Measurements from ENCODE around the gene BAIAP2L2. TPM values are rescaled to one million over a fixed set of nuclear protein-coding genes. Genes with fewer than 3 reads are reported as not detected.
A peak's percentile ranks its signal among the peaks of the same experiment; 100 is the strongest.
"Not testable (repeated sequence)": the region's sequence is repeated elsewhere in the genome, so short reads cannot be mapped to it uniquely, and the experiment has no call there.

BAIAP2L2 gene
- polyA plus RNA-seq (2013, experiment 1 of 2): 4.8 TPM
- 4.5 TPM for polyA plus RNA-seq (2013, experiment 2 of 2)

- H2AK5ac ChIP-seq (ENCODE audit: low read depth, low read length): peak within 1 kb of the TSS; percentile 88
- no peaks in the 10 kb centered on the region for H3K79me1 ChIP-seq (ENCODE audit: low read depth, low read length)
- no peak for DNase-seq (ENCODE audit: low spot score)
- H3K36me3 ChIP-seq (replicated peaks in 1 of 2; ENCODE audit: control insufficient read depth in 2 of 2, insufficient read depth in 2 of 2, low read length in 2 of 2): no peaks in the 10 kb centered on the region
- no peak within 1 kb of the TSS for H4K8ac ChIP-seq (ENCODE audit: low read depth, low read length)
- H2BK12ac ChIP-seq (ENCODE audit: low read length): no peak within 1 kb of the TSS
- peak within 1 kb of the TSS; percentile 82 for H3K14ac ChIP-seq (ENCODE audit: low read length)
- peaks cover 2% of the 10 kb centered on the region in 2 donors for H3K4me1 ChIP-seq (ENCODE audit: control insufficient read depth in 2 of 2, insufficient read depth in 1 of 2, low read depth in 1 of 2, low read length in 2 of 2)
- H3K27ac ChIP-seq (replicated peaks; ENCODE audit: low read length): no peak within 1 kb of the TSS
- H3K9ac ChIP-seq (ENCODE audit: low read depth, low read length, poor library complexity): no peak within 1 kb of the TSS
- no peaks in the 10 kb centered on the region for H3K27me3 ChIP-seq (ENCODE audit: control insufficient read depth in 3 of 3, insufficient read depth in 3 of 3, low read depth in 1 of 3, low read length in 3 of 3)
- H3K4me3 ChIP-seq (ENCODE audit: low read length in 2 of 2): peak within 1 kb of the TSS in 1 of 2 donors; percentile 12
- H4K91ac ChIP-seq (ENCODE audit: low read depth, low read length, poor library complexity): no peak within 1 kb of the TSS
- H3K4ac ChIP-seq (ENCODE audit: low read length): no peak within 1 kb of the TSS
- H2BK15ac ChIP-seq (ENCODE audit: low read length): no peak within 1 kb of the TSS
- no peak within 1 kb of the TSS for H2BK5ac ChIP-seq (ENCODE audit: low read length)
- H2BK120ac ChIP-seq (ENCODE audit: low read depth, low read length): peak within 1 kb of the TSS; percentile 74
- peak within 1 kb of the TSS; percentile 90 for H3K18ac ChIP-seq (ENCODE audit: low read length)
- no peak within 1 kb of the TSS for H3K23ac ChIP-seq (ENCODE audit: low read depth, low read length, poor library complexity)
- H2AFZ ChIP-seq (ENCODE audit: low read length): no peak within 1 kb of the TSS
- H3K9me3 ChIP-seq (replicated peaks in 1 of 2; ENCODE audit: control insufficient read depth in 2 of 2, insufficient read depth in 1 of 2, low read depth in 1 of 2, low read length in 2 of 2): no peaks in the 10 kb centered on the region
- no peak within 1 kb of the TSS for H3K4me2 ChIP-seq (ENCODE audit: insufficient read depth, low read length, poor library complexity, severe bottlenecking)
- no CpG with 5 or more reads among the region's 19 CpGs for WGBS, 2 donors (ENCODE audit: extremely low coverage in 2 of 2, insufficient read length in 2 of 2, insufficient replicate concordance in 1 of 2)
These were observed at the start of gene BAIAP2L2 for GRCh38 chr22:38110008-38110862. Gene BAIAP2L2, minus strand, starts transcription at chr22:38110684. Its CDS starts 159 bp downstream, at chr22:38110525.

DNA sequence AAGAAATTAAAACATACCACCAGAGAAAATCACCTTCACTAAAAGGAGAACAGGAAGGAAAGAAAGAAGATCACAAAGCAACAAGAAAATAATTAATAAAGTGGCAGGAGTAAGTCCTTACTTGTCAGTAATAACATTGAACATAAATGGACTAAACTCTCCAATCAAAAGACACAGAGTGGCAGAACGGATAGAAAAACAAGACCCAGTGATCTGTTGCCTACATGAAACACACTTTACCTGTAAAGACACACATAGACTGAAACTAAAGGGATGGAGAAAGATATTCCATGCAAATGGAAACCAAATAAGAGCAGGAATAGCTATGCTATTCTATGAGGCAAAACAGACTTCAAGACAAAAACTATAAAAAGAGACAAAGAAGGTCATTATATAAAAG is 45.2 kb upstream of the BAIAP2L2 start:
- no peaks in the 10 kb centered on the region for H3K27me3 ChIP-seq (ENCODE audit: control insufficient read depth in 3 of 3, insufficient read depth in 3 of 3, low read depth in 1 of 3, low read length in 3 of 3)
- H3K4ac ChIP-seq (ENCODE audit: low read length): no peak overlapping the region
- H3K9me3 ChIP-seq (replicated peaks in 1 of 2; ENCODE audit: control insufficient read depth in 2 of 2, insufficient read depth in 1 of 2, low read depth in 1 of 2, low read length in 2 of 2): peaks cover 0 to 4% of the 10 kb centered on the region in 2 donors
- no peak overlapping the region for H3K27ac ChIP-seq (replicated peaks; ENCODE audit: low read length)
- H2BK120ac ChIP-seq (ENCODE audit: low read depth, low read length): no peak overlapping the region
- H2AK5ac ChIP-seq (ENCODE audit: low read depth, low read length): no peak overlapping the region
- no peak for DNase-seq (ENCODE audit: low spot score)
- WGBS, 2 donors (ENCODE audit: extremely low coverage in 2 of 2, insufficient read length in 2 of 2, insufficient replicate concordance in 1 of 2): no CpG with 5 or more reads among the region's 1 CpG
- no peak overlapping the region for H2AFZ ChIP-seq (ENCODE audit: low read length)
- H4K8ac ChIP-seq (ENCODE audit: low read depth, low read length): no peak overlapping the region
- no peak overlapping the region for H3K9ac ChIP-seq (ENCODE audit: low read depth, low read length, poor library complexity)
- H2BK15ac ChIP-seq (ENCODE audit: low read length): no peak overlapping the region
- no peak overlapping the region for H3K23ac ChIP-seq (ENCODE audit: low read depth, low read length, poor library complexity)
- peaks cover 2% of the 10 kb centered on the region for H3K79me1 ChIP-seq (ENCODE audit: low read depth, low read length)
- peaks cover 0 to 7% of the 10 kb centered on the region in 2 donors for H3K4me1 ChIP-seq (ENCODE audit: control insufficient read depth in 2 of 2, insufficient read depth in 1 of 2, low read depth in 1 of 2, low read length in 2 of 2)
- H3K36me3 ChIP-seq (replicated peaks in 1 of 2; ENCODE audit: control insufficient read depth in 2 of 2, insufficient read depth in 2 of 2, low read length in 2 of 2): no peaks in the 10 kb centered on the region
- H4K91ac ChIP-seq (ENCODE audit: low read depth, low read length, poor library complexity): no peak overlapping the region
- no peak overlapping the region for H3K14ac ChIP-seq (ENCODE audit: low read length)
- no peak overlapping the region for H3K4me2 ChIP-seq (ENCODE audit: insufficient read depth, low read length, poor library complexity, severe bottlenecking)
- no peak overlapping the region for H3K4me3 ChIP-seq (ENCODE audit: low read length in 2 of 2)
- H3K18ac ChIP-seq (ENCODE audit: low read length): no peak overlapping the region
- no peak overlapping the region for H2BK5ac ChIP-seq (ENCODE audit: low read length)
- H2BK12ac ChIP-seq (ENCODE audit: low read length): no peak overlapping the region

DNA sequence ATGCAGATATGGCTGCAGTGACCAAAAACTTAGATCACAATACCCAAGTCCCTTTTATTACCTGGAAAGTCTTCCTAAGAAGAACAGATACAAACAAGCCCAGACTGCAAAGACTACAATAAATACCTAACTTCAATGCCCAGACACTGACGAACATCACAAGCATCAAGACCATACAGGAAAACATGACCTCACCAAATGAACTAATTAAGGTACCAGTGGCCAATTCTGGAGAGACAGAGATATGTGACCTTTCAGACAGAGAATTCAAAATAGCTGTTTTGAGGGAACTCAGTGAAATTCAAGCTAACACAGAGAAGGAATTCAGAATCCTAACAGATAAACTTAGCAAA is 44.1 kb upstream of the BAIAP2L2 start:
- not testable (repeated sequence) for H3K14ac ChIP-seq (ENCODE audit: low read length)
- no CpG with 5 or more reads among the region's 1 CpG for WGBS, 2 donors (ENCODE audit: extremely low coverage in 2 of 2, insufficient read length in 2 of 2, insufficient replicate concordance in 1 of 2)

DNA sequence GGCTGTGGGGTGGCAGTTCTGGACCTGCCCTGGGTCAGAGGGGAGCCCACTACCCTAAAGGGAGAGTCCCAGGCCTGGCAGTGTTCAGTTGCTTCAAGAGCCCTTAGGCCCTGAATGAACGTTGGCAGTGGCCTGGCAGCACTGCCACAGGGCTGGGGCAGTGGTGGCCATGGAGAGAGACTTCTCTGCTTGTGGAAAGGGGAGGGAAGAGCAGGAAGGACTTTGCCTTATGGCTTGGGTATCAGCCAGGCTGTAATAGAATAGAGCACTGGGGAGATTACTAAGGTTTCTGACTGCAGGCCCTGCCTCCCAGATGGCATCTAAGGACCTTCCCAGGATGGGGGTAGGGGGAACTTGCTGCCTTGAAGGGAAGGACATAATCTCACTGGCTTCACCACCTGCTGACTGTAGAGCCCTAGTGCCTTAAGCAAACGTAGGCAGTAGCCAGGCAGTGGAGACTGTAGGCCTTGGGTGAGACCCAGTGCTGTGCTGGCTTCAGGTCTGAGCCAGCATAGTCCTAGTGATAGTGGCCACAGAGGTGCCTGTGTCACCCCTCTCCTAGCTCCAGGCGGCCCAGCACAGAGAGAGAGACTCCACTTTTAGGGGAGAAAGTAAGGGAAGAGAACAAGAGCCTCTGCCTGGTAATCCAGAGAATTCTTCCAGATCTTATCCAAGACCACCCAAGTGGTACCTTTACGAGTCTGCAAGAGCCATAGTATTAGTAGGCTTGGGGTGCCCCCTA is 43.5 kb upstream of the BAIAP2L2 start:
- H3K27me3 ChIP-seq (ENCODE audit: control insufficient read depth in 3 of 3, insufficient read depth in 3 of 3, low read depth in 1 of 3, low read length in 3 of 3): no peaks in the 10 kb centered on the region
- no peak overlapping the region for H2BK5ac ChIP-seq (ENCODE audit: low read length)
- no peak overlapping the region for H3K4ac ChIP-seq (ENCODE audit: low read length)
- peaks cover 3 to 8% of the 10 kb centered on the region in 2 donors for H3K4me1 ChIP-seq (ENCODE audit: control insufficient read depth in 2 of 2, insufficient read depth in 1 of 2, low read depth in 1 of 2, low read length in 2 of 2)
- no peak overlapping the region for H3K27ac ChIP-seq (replicated peaks; ENCODE audit: low read length)
- H3K4me2 ChIP-seq (ENCODE audit: insufficient read depth, low read length, poor library complexity, severe bottlenecking): no peak overlapping the region
- H3K36me3 ChIP-seq (replicated peaks in 1 of 2; ENCODE audit: control insufficient read depth in 2 of 2, insufficient read depth in 2 of 2, low read length in 2 of 2): no peaks in the 10 kb centered on the region
- H2BK12ac ChIP-seq (ENCODE audit: low read length): no peak overlapping the region
- no peak overlapping the region for H3K23ac ChIP-seq (ENCODE audit: low read depth, low read length, poor library complexity)
- H2BK15ac ChIP-seq (ENCODE audit: low read length): no peak overlapping the region
- H2BK120ac ChIP-seq (ENCODE audit: low read depth, low read length): no peak overlapping the region
- H4K91ac ChIP-seq (ENCODE audit: low read depth, low read length, poor library complexity): no peak overlapping the region
- DNase-seq (ENCODE audit: low spot score): no peak
- peaks cover 0 to 4% of the 10 kb centered on the region in 2 donors for H3K9me3 ChIP-seq (replicated peaks in 1 of 2; ENCODE audit: control insufficient read depth in 2 of 2, insufficient read depth in 1 of 2, low read depth in 1 of 2, low read length in 2 of 2)
- peak overlapping the region; percentile 76 for H2AK5ac ChIP-seq (ENCODE audit: low read depth, low read length)
- H3K4me3 ChIP-seq (ENCODE audit: low read length in 2 of 2): no peak overlapping the region
- H3K9ac ChIP-seq (ENCODE audit: low read depth, low read length, poor library complexity): no peak overlapping the region
- no CpG with 5 or more reads among the region's 4 CpGs for WGBS, 2 donors (ENCODE audit: extremely low coverage in 2 of 2, insufficient read length in 2 of 2, insufficient replicate concordance in 1 of 2)
- H2AFZ ChIP-seq (ENCODE audit: low read length): no peak overlapping the region
- H3K14ac ChIP-seq (ENCODE audit: low read length): no peak overlapping the region
- peaks cover 2% of the 10 kb centered on the region for H3K79me1 ChIP-seq (ENCODE audit: low read depth, low read length)
- H4K8ac ChIP-seq (ENCODE audit: low read depth, low read length): peak overlapping the region; percentile 17
- H3K18ac ChIP-seq (ENCODE audit: low read length): peak overlapping the region; percentile 48

More for the DNA sequence above, 44.1 kb upstream of the BAIAP2L2 start:
- H3K9ac ChIP-seq (ENCODE audit: low read depth, low read length, poor library complexity); H2BK12ac ChIP-seq (ENCODE audit: low read length); DNase-seq (ENCODE audit: low spot score); H3K9me3 ChIP-seq (replicated peaks in 1 of 2; ENCODE audit: control insufficient read depth in 2 of 2, insufficient read depth in 1 of 2, low read depth in 1 of 2, low read length in 2 of 2); H4K8ac ChIP-seq (ENCODE audit: low read depth, low read length); H3K36me3 ChIP-seq (replicated peaks in 1 of 2; ENCODE audit: control insufficient read depth in 2 of 2, insufficient read depth in 2 of 2, low read length in 2 of 2); H3K27me3 ChIP-seq (ENCODE audit: control insufficient read depth in 3 of 3, insufficient read depth in 3 of 3, low read depth in 1 of 3, low read length in 3 of 3); H3K4me1 ChIP-seq (ENCODE audit: control insufficient read depth in 2 of 2, insufficient read depth in 1 of 2, low read depth in 1 of 2, low read length in 2 of 2); H3K23ac ChIP-seq (ENCODE audit: low read depth, low read length, poor library complexity); H2BK15ac ChIP-seq (ENCODE audit: low read length); H3K4me2 ChIP-seq (ENCODE audit: insufficient read depth, low read length, poor library complexity, severe bottlenecking); H4K91ac ChIP-seq (ENCODE audit: low read depth, low read length, poor library complexity); H2BK5ac ChIP-seq (ENCODE audit: low read length); H2AFZ ChIP-seq (ENCODE audit: low read length); H3K4ac ChIP-seq (ENCODE audit: low read length); H3K79me1 ChIP-seq (ENCODE audit: low read depth, low read length); H3K27ac ChIP-seq (replicated peaks; ENCODE audit: low read length); H3K4me3 ChIP-seq (ENCODE audit: low read length in 2 of 2); H3K18ac ChIP-seq (ENCODE audit: low read length); H2AK5ac ChIP-seq (ENCODE audit: low read depth, low read length); H2BK120ac ChIP-seq (ENCODE audit: low read depth, low read length): not testable (repeated sequence)

Measured in neuronal stem cell (in vitro differentiated cells).